ENCODE results near the gene YWHAE.

Gene YWHAE

DNA sequence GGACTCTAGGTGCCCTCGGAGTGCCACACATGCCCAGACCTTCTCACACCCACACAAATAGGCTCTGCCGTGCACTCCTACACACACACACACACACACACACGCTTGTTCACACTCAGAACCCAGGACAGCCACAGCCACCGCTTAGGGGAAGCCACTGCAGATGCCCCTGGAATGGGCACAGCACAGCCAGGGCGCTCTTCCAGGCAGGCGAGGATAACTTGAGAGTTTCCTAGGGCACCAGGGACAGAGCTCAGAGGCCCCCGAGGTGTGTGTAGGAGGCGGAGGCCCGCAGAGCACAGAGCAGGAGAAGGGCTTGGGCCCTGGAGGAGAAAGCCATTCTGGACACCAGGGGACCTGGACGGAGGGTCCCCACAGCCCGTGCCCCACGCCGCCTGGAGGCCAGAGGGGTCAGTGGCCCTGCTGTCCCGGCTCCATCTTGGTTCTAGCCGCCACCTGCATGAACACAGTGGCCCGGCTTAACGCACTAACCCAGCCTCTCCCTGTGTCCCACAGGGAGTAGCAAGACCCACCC, 99.6 kb downstream of the YWHAE start:
- ChIA-PET POLR2A (no interaction called here), CTCF (no interaction called here)
- no peak overlapping the region for H3K27ac ChIP-seq (ENCODE audit: insufficient read depth in 1 of 2, low read depth in 1 of 2, low read length in 2 of 2, poor library complexity in 1 of 2, severe bottlenecking in 2 of 2)
- H3K36me3 ChIP-seq (ENCODE audit: control insufficient read depth in 4 of 4, insufficient read depth in 4 of 4, low read length in 3 of 4): no peaks in the 10 kb centered on the region
- no peak overlapping the region for H3K4me3 ChIP-seq (ENCODE audit: control insufficient read depth in 1 of 7, extremely low read depth in 1 of 7, insufficient read depth in 4 of 7, low read depth in 2 of 7, low read length in 6 of 7)
- DNase-seq: no peak
- H3K9me3 ChIP-seq (ENCODE audit: control extremely low read depth in 1 of 5, control insufficient read depth in 4 of 5, insufficient read depth in 2 of 5, low read depth in 1 of 5, low read length in 4 of 5): no peaks in the 10 kb centered on the region
- peaks cover 0 to 8% (median 4%) of the 10 kb centered on the region in 4 experiments for H3K4me1 ChIP-seq (ENCODE audit: control extremely low read depth in 1 of 4, control insufficient read depth in 4 of 4, insufficient read depth in 4 of 4, low read length in 3 of 4)
- 97% methylated on average over 12 of the region's 17 CpGs for WGBS (ENCODE audit: insufficient coverage)
- peaks cover 0 to 33% (median 7%) of the 10 kb centered on the region in 5 experiments for H3K27me3 ChIP-seq (replicated peaks in 2 of 5; ENCODE audit: control insufficient read depth in 4 of 5, insufficient read depth in 5 of 5, low read length in 4 of 5)

DNA sequence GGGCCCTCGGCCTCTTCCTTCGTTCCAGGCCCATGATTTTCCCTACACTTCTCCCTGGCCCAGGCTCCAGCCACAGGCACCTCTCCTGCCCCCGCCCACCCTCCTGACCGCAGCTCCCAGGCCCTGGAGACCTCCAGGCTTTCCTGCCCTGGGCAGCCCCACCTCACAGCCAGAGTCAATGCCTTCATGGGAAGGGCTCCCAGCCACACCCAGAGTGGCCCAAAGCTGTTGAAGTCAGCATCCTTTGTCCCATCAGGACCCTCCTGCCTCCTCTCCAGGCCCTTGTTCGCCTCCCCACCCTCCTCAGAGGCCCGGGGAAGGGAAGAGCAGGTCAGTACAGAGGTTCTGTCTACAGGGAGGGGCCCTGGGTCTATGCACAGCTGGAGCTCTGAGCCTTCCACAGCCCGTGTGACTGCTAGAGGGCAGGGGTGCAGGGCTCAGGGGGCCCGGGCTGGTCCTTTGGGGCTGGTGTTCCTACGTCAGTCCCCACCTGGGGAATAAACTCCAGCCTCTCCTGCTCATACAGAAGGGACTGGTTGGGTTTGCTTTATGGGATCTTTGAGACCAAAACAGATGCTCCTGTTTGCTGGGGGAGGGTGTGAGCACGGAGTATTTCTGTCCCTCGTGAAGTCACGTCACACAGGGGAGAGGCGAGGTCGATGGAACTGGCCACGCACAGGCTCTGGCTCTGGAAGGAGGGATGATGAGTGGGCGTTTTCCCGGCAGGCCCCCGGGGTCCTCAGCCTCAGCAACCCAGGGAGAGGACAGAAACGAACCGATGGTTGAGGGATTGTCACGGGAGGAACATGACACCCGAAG, 100.3 kb downstream of the YWHAE start:
- no peaks in the 10 kb centered on the region for H3K36me3 ChIP-seq (ENCODE audit: control insufficient read depth in 4 of 4, insufficient read depth in 4 of 4, low read length in 3 of 4)
- WGBS (ENCODE audit: insufficient coverage): 96% methylated on average over 18 of the region's 22 CpGs
- no peak for DNase-seq
- no peaks in the 10 kb centered on the region for H3K9me3 ChIP-seq (ENCODE audit: control extremely low read depth in 1 of 5, control insufficient read depth in 4 of 5, insufficient read depth in 2 of 5, low read depth in 1 of 5, low read length in 4 of 5)
- ChIA-PET POLR2A (interaction anchor here (0.7 kb wide), 1 partner anchor 30 kb away, joined by 3 read pairs; no protein-coding TSS in a partner anchor), CTCF (no interaction called here)
- H3K4me1 ChIP-seq (ENCODE audit: control extremely low read depth in 1 of 4, control insufficient read depth in 4 of 4, insufficient read depth in 4 of 4, low read length in 3 of 4): peaks cover 0 to 12% (median 8%) of the 10 kb centered on the region in 4 experiments
- H3K27ac ChIP-seq (ENCODE audit: insufficient read depth in 1 of 2, low read depth in 1 of 2, low read length in 2 of 2, poor library complexity in 1 of 2, severe bottlenecking in 2 of 2): no peak overlapping the region
- H3K4me3 ChIP-seq (ENCODE audit: control insufficient read depth in 1 of 7, extremely low read depth in 1 of 7, insufficient read depth in 4 of 7, low read depth in 2 of 7, low read length in 6 of 7): no peak overlapping the region
- H3K27me3 ChIP-seq (replicated peaks in 2 of 5; ENCODE audit: control insufficient read depth in 4 of 5, insufficient read depth in 5 of 5, low read length in 4 of 5): peaks cover 0 to 33% (median 6%) of the 10 kb centered on the region in 5 experiments

DNA sequence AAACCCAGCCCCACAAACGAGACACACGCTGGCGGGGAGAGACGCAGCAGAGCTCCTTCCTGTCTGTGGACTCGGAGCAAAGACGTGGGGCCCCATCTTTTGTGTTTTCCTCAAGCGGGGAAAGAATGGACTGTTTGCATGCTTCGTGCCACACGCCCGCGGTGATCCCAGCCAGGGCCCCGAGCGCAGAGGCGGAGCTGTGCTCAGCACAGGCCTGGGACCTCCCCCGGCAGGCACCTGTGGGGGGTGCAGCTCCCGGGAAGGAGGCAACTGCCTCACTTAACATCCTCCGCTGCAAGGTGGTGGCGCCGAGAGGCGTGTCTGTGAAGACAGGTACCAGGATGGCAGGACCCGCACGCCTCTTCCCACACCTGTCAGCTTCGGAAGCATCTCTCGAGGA, 101.4 kb downstream of the YWHAE start:
- peaks cover 0 to 15% (median 10%) of the 10 kb centered on the region in 4 experiments for H3K4me1 ChIP-seq (ENCODE audit: control extremely low read depth in 1 of 4, control insufficient read depth in 4 of 4, insufficient read depth in 4 of 4, low read length in 3 of 4)
- H3K9me3 ChIP-seq (ENCODE audit: control extremely low read depth in 1 of 5, control insufficient read depth in 4 of 5, insufficient read depth in 2 of 5, low read depth in 1 of 5, low read length in 4 of 5): peaks cover 0 to 1% (median 0%) of the 10 kb centered on the region in 5 experiments
- no peaks in the 10 kb centered on the region for H3K36me3 ChIP-seq (ENCODE audit: control insufficient read depth in 4 of 4, insufficient read depth in 4 of 4, low read length in 3 of 4)
- POLR2A ChIA-PET: no interaction called here
- H3K27me3 ChIP-seq (replicated peaks in 2 of 5; ENCODE audit: control insufficient read depth in 4 of 5, insufficient read depth in 5 of 5, low read length in 4 of 5): peaks cover 0 to 33% (median 6%) of the 10 kb centered on the region in 5 experiments
- no peak for DNase-seq
- H3K4me3 ChIP-seq (ENCODE audit: control insufficient read depth in 1 of 7, extremely low read depth in 1 of 7, insufficient read depth in 4 of 7, low read depth in 2 of 7, low read length in 6 of 7): peak overlapping the region in 1 of 7 experiments; percentile 42
- no peak overlapping the region for H3K27ac ChIP-seq (ENCODE audit: insufficient read depth in 1 of 2, low read depth in 1 of 2, low read length in 2 of 2, poor library complexity in 1 of 2, severe bottlenecking in 2 of 2)
- WGBS (ENCODE audit: insufficient coverage): 20% methylated on average over 22 of the region's 24 CpGs
- CTCF ChIA-PET: no interaction called here

Measured in common myeloid progenitor, CD34-positive (primary cell).